Fibroblast of lung (primary cell): Measurements from ENCODE around the gene ELAVL1.

Source experiments
- EZH2 ChIP-seq: IDR thresholded peaks from 2 replicates; pipeline ENCODE4 v1.5.1; 2012; ENCODE audit warnings: low read length, control low read depth, mild to moderate bottlenecking; ENCODE audit errors: missing control alignments
- TF ChIP-seq, protein P1 (sequence below), 2 donors: IDR thresholded peaks in 1 of 2; conservative IDR thresholded peaks in 1 of 2; 1 replicate in 1 of 2; 2 replicates in 1 of 2; pipeline ENCODE4 v1.5.1; 2011 to 2012; ENCODE audit warnings: low read length in 2 of 2, control low read depth in 1 of 2, inconsistent platforms in 1 of 2, low read depth in 1 of 2, mild to moderate bottlenecking in 1 of 2

DNA sequence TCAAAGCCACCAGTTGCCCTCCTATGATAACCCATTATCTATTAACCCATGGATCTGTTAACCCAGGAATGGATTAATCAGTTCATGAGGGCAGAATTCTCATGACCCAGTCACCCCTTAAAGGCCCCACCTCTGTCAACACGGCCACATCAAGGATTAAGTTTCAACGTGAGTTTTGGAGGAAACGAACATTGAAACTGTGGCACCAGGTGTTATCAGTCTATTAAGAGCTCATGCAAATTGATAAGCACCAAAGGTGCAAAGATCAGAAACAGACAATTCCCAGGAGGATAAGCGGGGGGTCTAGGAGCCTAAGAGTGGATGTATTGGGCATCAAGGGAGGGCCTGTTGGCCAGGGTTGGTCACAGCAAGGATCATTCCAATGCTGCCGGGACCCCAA is 19.9 kb upstream of the ELAVL1 start:
- TF ChIP-seq, protein P1, sequence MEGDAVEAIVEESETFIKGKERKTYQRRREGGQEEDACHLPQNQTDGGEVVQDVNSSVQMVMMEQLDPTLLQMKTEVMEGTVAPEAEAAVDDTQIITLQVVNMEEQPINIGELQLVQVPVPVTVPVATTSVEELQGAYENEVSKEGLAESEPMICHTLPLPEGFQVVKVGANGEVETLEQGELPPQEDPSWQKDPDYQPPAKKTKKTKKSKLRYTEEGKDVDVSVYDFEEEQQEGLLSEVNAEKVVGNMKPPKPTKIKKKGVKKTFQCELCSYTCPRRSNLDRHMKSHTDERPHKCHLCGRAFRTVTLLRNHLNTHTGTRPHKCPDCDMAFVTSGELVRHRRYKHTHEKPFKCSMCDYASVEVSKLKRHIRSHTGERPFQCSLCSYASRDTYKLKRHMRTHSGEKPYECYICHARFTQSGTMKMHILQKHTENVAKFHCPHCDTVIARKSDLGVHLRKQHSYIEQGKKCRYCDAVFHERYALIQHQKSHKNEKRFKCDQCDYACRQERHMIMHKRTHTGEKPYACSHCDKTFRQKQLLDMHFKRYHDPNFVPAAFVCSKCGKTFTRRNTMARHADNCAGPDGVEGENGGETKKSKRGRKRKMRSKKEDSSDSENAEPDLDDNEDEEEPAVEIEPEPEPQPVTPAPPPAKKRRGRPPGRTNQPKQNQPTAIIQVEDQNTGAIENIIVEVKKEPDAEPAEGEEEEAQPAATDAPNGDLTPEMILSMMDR (conservative IDR thresholded peaks at IDR 0.05 in 1 of 2, IDR thresholded peaks at IDR 0.05 in 1 of 2; ENCODE audit: low read depth in 1 of 2, low read length in 2 of 2), result no peak
- TF ChIP-seq EZH2, result no peak
